ENCODE measurements around the gene ZFHX3.

ZFHX3 gene

GRCh38 chr16:72862090-72862489 is 185.8 kb downstream of the ZFHX3 start:
- no peak for DNase-seq

GRCh38 chr16:72860726-72861562 is 187.0 kb downstream of the ZFHX3 start:
- DNase-seq = peak; percentile 16

- no peak for DNase-seq
These were observed 188.3 kb downstream of the ZFHX3 start for GRCh38 chr16:72859581-72859980.

- no peak for DNase-seq
These were observed 189.0 kb downstream of the ZFHX3 start for GRCh38 chr16:72858665-72859493.

GRCh38 chr16:72857834-72858664 is 189.9 kb downstream of the ZFHX3 start:
- no peak for DNase-seq

GRCh38 chr16:72856797-72857196 is 191.1 kb downstream of the ZFHX3 start:
- DNase-seq = no peak

- DNase-seq = no peak
These were observed 193.5 kb downstream of the ZFHX3 start for GRCh38 chr16:72854267-72854959.

GRCh38 chr16:72853575-72854266 is 194.2 kb downstream of the ZFHX3 start:
- no peak for DNase-seq

GRCh38 chr16:72852421-72852820 is 195.5 kb downstream of the ZFHX3 start:
- DNase-seq = no peak

GRCh38 chr16:72850853-72851252 is 197.1 kb downstream of the ZFHX3 start:
- no peak for DNase-seq

GRCh38 chr16:72850021-72850420 is 197.9 kb downstream of the ZFHX3 start:
- DNase-seq = no peak

- DNase-seq = peak; percentile 13
These were observed 198.9 kb downstream of the ZFHX3 start for GRCh38 chr16:72848759-72849664.

- no peak for DNase-seq
These were observed 199.9 kb downstream of the ZFHX3 start for GRCh38 chr16:72848028-72848400.

GRCh38 chr16:72847187-72848027 is 200.5 kb downstream of the ZFHX3 start:
- DNase-seq = no peak

- no peak for DNase-seq
These were observed 201.3 kb downstream of the ZFHX3 start for GRCh38 chr16:72846594-72846993.

GRCh38 chr16:72845322-72846020 is 202.5 kb downstream of the ZFHX3 start:
- DNase-seq = no peak

GRCh38 chr16:72844225-72844920 is 203.6 kb downstream of the ZFHX3 start:
- peak; percentile 45 for DNase-seq

- no peak for DNase-seq
These were observed 206.4 kb downstream of the ZFHX3 start for GRCh38 chr16:72841506-72841905.

All from NCI-H526 treated with DMSO at 0.1 percent for 48 hours (cell line).